Colonic mucosa (tissue), 4 donors: ENCODE measurements around the gene BCAS4. TPM values are rescaled to one million over a fixed set of nuclear protein-coding genes. Genes with fewer than 3 reads are reported as not detected.

Experiments used
- DNase-seq: peaks from one replicate; pipeline ENCODE4 v3.0.0-alpha.2; 2020
- H3K27ac ChIP-seq: fragments of 200-600 bp; one replicate; pipeline ENCODE4 v1.8.0; 2021
- H3K27me3 ChIP-seq: fragments of 200-600 bp; one replicate; pipeline ENCODE4 v1.8.0; 2021
- H3K36me3 ChIP-seq: fragments of 200-600 bp; one replicate; pipeline ENCODE4 v1.8.0; 2021
- H3K4me1 ChIP-seq: fragments of 200-600 bp; one replicate; pipeline ENCODE4 v1.8.0; 2021; ENCODE audit warnings: mild to moderate bottlenecking
- H3K4me3 ChIP-seq: fragments of 200-600 bp; one replicate; pipeline ENCODE4 v1.8.0; 2021
- H3K9ac ChIP-seq, 2 donors: one replicate each; pipeline ENCODE4 v1.7.0; 2013; ENCODE audit warnings: control low read depth in 2 of 2, low read depth in 2 of 2, low read length in 2 of 2
- H3K9me3 ChIP-seq: fragments of 200-600 bp; one replicate; pipeline ENCODE4 v1.8.0; 2021
- CTCF ChIP-seq: fragments of 200-600 bp; IDR thresholded peaks from one replicate; pipeline ENCODE4 v1.8.0; 2022; ENCODE audit warnings: antibody characterized with exemption, mild to moderate bottlenecking
- intact Hi-C: fragments of 100-400 bp; cut with DNase I; formaldehyde crosslinking; loops from one replicate; pipeline ENCODE4 v1.14.1; 2022
- total RNA-seq, 2 donors: library from RNA; stranded (reverse); fragmentation: NEBNext Ultra II Directional in 1 of 2; extraction: Animal tissue kit (Norgen Biotek cat#: 25700) in 1 of 2; gene quantifications; one replicate each; pipeline ENCODE4 v1.2.1, GENCODE V29; 2021
- donor health status: healthy.
- donor health status: DM: no; HTN: no; CAD: no.
- donor health status: DM: no; HTN: no; CAD: no.

Gene BCAS4
- total RNA-seq, 2 donors from 2014 or later = 1.1 to 2.7 TPM

GRCh38 chr20:50919567-50919966 is 124.7 kb downstream of the BCAS4 start:
- Histone ChIP-seq H3K4me3 (no peak overlapping the region), H3K27ac (no peak overlapping the region), H3K9ac (no peak overlapping the region), H3K9me3 (no peaks in the 10 kb centered on the region), H3K36me3 (no peaks in the 10 kb centered on the region), H3K4me1 (peaks cover 8% of the 10 kb centered on the region), H3K27me3 (no peaks in the 10 kb centered on the region)
- TF ChIP-seq CTCF = no peak
- intact Hi-C loops = no loop called here
- no peak for DNase-seq

GRCh38 chr20:50920997-50921396 is 126.1 kb downstream of the BCAS4 start:
- TF ChIP-seq CTCF = no peak
- intact Hi-C loops = no loop called here
- Histone ChIP-seq H3K27me3 (no peaks in the 10 kb centered on the region), H3K4me3 (no peak overlapping the region), H3K4me1 (peaks cover 10% of the 10 kb centered on the region), H3K9ac (no peak overlapping the region), H3K27ac (no peak overlapping the region), H3K36me3 (no peaks in the 10 kb centered on the region), H3K9me3 (no peaks in the 10 kb centered on the region)
- DNase-seq = no peak

DNA sequence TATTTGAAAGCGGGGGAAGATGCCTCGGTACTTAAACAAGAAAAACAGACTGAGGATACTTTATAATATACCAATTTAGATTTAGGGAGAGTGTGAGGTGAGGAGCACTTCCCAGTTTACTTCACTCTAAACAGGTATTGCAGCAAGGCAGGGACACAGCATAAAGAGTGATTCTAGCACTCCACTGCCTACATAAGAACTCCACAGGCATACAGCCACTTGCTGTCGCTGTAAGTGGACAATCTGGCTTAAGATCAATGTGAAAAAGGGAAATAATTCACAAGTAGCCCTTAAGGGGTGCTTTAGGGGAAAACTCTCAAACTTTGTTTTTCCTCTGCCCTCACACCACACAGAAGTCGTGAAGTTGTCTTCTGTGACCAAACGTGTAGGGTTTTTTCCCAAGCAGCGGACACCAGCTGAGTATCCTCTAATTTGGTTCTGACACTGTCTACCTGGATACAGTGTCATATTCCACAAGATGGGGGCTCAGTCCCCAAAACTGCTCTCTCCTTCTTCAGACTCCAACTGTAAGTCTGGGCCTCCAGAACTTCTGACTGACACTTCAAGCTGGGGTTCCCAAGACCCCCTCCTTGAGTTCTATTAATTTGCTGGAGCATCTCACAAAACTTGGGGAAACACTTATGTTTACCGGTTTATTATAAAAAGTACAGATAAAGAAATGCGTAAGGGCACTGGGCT is 127.1 kb downstream of the BCAS4 start:
- H3K9ac ChIP-seq = no peak overlapping the region
- H3K36me3 ChIP-seq = no peaks in the 10 kb centered on the region
- H3K9me3 ChIP-seq = no peaks in the 10 kb centered on the region
- peaks cover 6% of the 10 kb centered on the region for H3K4me1 ChIP-seq
- TF ChIP-seq CTCF = no peak
- intact Hi-C loops = no loop called here
- H3K27ac ChIP-seq = no peak overlapping the region
- H3K4me3 ChIP-seq = no peak overlapping the region
- no peak for DNase-seq
- H3K27me3 ChIP-seq = no peaks in the 10 kb centered on the region

DNA sequence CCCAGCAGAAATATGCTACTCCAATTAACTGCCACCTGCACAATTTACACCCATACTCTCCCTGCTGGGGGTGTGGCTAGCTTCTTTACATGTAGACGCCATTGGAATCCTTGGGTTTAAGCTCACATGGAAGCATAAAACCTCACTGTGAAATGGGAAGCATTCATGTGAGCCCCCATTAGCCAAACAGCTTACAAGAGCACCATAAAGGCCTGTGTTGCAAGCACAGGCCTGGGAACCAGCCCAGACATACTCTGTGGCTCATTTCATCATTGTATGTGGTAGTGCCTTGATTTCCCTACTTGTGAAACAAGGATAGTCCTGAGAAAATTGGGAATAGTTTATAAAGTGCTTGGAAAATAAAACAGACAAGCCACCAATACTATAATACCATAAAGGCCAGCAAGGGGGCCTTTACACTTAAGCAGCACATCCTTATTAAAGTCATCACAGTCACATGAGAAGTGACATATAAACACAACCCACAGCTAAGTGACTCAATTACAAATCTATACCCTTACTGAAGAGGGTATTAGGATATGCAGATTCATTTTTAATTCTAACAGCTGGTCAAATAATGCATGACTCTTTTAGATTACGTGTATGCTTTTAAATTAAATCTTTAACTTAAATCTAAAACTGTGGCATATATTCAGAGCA is 129.5 kb downstream of the BCAS4 start:
- no peak overlapping the region for H3K27ac ChIP-seq
- intact Hi-C loops = no loop called here
- H3K9ac ChIP-seq = no peak overlapping the region
- TF ChIP-seq CTCF = no peak
- no peak overlapping the region for H3K4me3 ChIP-seq
- DNase-seq = no peak
- no peaks in the 10 kb centered on the region for H3K36me3 ChIP-seq
- H3K27me3 ChIP-seq = no peaks in the 10 kb centered on the region
- H3K9me3 ChIP-seq = no peaks in the 10 kb centered on the region
- peaks cover 14% of the 10 kb centered on the region for H3K4me1 ChIP-seq

GRCh38 chr20:50926530-50926929 is 131.7 kb downstream of the BCAS4 start:
- no peak overlapping the region for H3K27ac ChIP-seq
- TF ChIP-seq CTCF = no peak
- H3K36me3 ChIP-seq = no peaks in the 10 kb centered on the region
- H3K27me3 ChIP-seq = no peaks in the 10 kb centered on the region
- H3K9ac ChIP-seq = no peak overlapping the region
- no peaks in the 10 kb centered on the region for H3K9me3 ChIP-seq
- H3K4me1 ChIP-seq = peaks cover 14% of the 10 kb centered on the region
- intact Hi-C loops = loop anchor here (5.0 kb wide), 1 partner anchor 134 kb away; no protein-coding TSS in a partner anchor
- H3K4me3 ChIP-seq = no peak overlapping the region
- no peak for DNase-seq

Other genes starting within 250 kb of the BCAS4 start
- gene RIPOR3, start 103.5 kb upstream of the BCAS4 start, total RNA-seq = 1 to 10 TPM; 1.9 to 2.9 TPM
- 10 to 100 TPM; 16.6 to 35.6 TPM for gene PARD6B, start 63.5 kb upstream of the BCAS4 start, total RNA-seq
- 10 to 100 TPM; 46.8 to 54.0 TPM for gene ADNP, start 136.4 kb downstream of the BCAS4 start, total RNA-seq
- 10 to 100 TPM; 37.0 to 43.9 TPM for gene DPM1, start 163.5 kb downstream of the BCAS4 start, total RNA-seq
- gene MOCS3, start 163.8 kb downstream of the BCAS4 start, total RNA-seq = 1 to 10 TPM; 4.6 to 5.1 TPM
- gene KCNG1, start 228.0 kb downstream of the BCAS4 start, total RNA-seq = 10 to 100 TPM in 1 of 2 donors, 1 to 10 TPM in 1; 5.8 to 10.3 TPM